Sigmoid colon (tissue), 4 donors: ENCODE measurements around the gene LHX1.

Experiments
- POLR2A ChIP-seq, 2 donors: fragments of 450-650 bp; IDR thresholded peaks; one replicate each; pipeline ENCODE4 v1.6.1; 2016; ENCODE audit warnings: antibody characterized with exemption in 2 of 2, mild to moderate bottlenecking in 2 of 2, moderate library complexity in 2 of 2
- POLR2AphosphoS5 ChIP-seq, 4 donors: sonication (generic); formaldehyde crosslinking; IDR thresholded peaks; one replicate each; pipeline ENCODE4 v1.6.1; 2017; ENCODE audit warnings: antibody characterized with exemption in 4 of 4
- TF ChIP-seq, protein P1 (sequence below), 4 experiments: fragments of 450-650 bp in 3 of 4; fragments of 200-600 bp in 1 of 4; IDR thresholded peaks; one replicate each; pipeline ENCODE4 v1.5.1; 2016 to 2019; ENCODE audit warnings: antibody characterized with exemption in 4 of 4, mild to moderate bottlenecking in 3 of 4, moderate library complexity in 2 of 4

DNA sequence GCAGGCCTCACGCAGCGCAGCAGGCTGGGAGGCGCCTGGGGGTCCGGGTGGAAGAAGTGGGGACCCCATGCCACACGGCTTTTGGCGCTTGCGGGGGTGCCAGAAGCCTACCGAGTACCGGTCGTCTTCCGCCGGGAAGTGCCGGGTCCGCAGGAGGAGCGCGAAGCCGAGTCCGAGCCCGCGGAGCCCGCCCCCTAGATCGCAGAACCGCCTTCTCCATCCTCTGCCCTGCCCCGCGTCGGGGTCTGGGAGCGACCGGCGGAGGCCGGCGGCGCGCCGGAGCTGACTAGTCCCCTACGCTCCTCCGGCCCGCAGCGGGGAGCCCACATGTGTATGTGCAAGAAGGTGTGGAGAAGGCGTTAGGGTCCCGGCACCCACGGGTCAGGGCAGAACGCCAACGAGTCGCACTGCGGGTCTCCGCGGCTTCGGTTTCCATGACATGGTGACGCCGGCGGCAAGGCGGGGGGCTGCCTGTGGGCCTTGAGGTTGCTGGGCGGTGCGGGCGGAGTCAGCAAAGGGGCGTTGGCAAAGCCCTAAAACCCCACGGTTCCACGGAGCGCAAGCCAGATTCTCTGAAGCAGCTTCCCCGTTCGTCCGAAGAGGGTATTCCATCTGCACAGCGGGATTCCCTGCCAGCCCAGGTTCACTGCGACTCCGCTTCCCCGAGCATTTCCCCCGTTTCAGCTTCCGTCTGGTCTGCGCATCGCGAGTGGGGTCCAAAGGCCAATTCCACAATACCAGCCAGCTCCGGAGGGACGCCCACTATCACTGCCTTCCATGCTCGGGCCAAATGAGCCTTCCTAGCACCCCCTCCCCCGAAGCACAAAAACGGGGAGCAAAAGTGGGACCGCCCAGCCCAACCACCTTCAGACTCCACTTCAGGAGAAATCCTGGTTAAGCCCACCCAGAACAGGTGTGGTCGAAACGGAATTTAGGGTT, 2.3 kb upstream of the LHX1 start:
- TF ChIP-seq POLR2A (IDR thresholded peaks at IDR 0.05): no peak
- TF ChIP-seq, protein P1, sequence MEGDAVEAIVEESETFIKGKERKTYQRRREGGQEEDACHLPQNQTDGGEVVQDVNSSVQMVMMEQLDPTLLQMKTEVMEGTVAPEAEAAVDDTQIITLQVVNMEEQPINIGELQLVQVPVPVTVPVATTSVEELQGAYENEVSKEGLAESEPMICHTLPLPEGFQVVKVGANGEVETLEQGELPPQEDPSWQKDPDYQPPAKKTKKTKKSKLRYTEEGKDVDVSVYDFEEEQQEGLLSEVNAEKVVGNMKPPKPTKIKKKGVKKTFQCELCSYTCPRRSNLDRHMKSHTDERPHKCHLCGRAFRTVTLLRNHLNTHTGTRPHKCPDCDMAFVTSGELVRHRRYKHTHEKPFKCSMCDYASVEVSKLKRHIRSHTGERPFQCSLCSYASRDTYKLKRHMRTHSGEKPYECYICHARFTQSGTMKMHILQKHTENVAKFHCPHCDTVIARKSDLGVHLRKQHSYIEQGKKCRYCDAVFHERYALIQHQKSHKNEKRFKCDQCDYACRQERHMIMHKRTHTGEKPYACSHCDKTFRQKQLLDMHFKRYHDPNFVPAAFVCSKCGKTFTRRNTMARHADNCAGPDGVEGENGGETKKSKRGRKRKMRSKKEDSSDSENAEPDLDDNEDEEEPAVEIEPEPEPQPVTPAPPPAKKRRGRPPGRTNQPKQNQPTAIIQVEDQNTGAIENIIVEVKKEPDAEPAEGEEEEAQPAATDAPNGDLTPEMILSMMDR (IDR thresholded peaks at IDR 0.05): no peak
- TF ChIP-seq POLR2AphosphoS5 (IDR thresholded peaks at IDR 0.05): peak in 1 of 4 donors; percentile 12
